WI38 (cell line): ENCODE data around the gene GLB1L2.
"Not testable (repeated sequence)": the region's sequence is repeated elsewhere in the genome, so short reads cannot be mapped to it uniquely, and the experiment has no call there.

Source experiments
- H3K4me3 ChIP-seq: 2 replicates; pipeline ENCODE4 v1.5.1; 2011; ENCODE audit warnings: low read depth, mild to moderate bottlenecking, control low read depth, low read length
- TF ChIP-seq, protein P1 (sequence below): IDR thresholded peaks from 2 replicates; pipeline ENCODE4 v1.5.1; 2012; ENCODE audit warnings: low read depth, mild to moderate bottlenecking, control low read depth, low read length

GLB1L2 gene

DNA sequence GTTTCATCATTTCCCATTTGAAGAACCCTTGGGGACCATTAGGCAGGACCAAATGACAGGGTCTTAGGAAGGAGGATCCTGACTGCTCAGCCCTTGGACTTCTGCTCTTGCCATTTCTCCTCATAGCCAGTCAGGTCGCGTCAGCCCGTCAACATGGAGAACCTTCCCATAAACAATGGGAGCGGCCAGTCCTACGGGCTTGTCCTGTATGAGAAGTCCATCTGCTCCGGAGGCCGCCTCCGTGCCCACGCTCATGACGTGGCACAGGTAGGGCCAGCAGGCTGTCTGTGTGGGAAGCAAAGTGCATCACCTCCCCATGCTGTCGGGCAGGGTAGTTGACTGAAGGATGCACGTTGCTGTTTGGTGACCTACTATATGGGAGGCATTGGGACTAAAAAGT is 19.6 kb upstream of the GLB1L2 start:
- H3K4me3 ChIP-seq = no peak overlapping the region
- TF ChIP-seq, protein P1, sequence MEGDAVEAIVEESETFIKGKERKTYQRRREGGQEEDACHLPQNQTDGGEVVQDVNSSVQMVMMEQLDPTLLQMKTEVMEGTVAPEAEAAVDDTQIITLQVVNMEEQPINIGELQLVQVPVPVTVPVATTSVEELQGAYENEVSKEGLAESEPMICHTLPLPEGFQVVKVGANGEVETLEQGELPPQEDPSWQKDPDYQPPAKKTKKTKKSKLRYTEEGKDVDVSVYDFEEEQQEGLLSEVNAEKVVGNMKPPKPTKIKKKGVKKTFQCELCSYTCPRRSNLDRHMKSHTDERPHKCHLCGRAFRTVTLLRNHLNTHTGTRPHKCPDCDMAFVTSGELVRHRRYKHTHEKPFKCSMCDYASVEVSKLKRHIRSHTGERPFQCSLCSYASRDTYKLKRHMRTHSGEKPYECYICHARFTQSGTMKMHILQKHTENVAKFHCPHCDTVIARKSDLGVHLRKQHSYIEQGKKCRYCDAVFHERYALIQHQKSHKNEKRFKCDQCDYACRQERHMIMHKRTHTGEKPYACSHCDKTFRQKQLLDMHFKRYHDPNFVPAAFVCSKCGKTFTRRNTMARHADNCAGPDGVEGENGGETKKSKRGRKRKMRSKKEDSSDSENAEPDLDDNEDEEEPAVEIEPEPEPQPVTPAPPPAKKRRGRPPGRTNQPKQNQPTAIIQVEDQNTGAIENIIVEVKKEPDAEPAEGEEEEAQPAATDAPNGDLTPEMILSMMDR = no peak

DNA sequence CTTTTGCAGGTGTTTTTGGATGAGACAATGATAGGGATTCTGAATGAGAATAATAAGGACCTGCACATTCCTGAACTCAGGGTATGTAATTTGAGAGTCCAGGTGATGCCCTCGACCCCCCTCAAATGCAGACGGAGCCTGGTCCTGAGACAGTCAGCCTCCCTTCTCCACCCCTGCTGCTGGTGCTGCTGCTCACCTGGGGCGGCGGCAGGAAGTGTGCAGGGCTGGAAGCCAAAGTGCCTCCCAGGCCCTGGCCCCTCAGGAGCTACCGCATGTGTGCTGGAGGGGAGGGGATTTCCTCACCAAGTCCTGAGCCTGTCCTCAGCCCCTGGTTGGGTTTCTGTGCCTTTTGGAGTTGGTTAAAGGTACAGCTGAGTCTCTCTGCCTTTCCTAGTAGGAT is 19.0 kb upstream of the GLB1L2 start:
- H3K4me3 ChIP-seq = no peak overlapping the region
- TF ChIP-seq, protein P1 = no peak

DNA sequence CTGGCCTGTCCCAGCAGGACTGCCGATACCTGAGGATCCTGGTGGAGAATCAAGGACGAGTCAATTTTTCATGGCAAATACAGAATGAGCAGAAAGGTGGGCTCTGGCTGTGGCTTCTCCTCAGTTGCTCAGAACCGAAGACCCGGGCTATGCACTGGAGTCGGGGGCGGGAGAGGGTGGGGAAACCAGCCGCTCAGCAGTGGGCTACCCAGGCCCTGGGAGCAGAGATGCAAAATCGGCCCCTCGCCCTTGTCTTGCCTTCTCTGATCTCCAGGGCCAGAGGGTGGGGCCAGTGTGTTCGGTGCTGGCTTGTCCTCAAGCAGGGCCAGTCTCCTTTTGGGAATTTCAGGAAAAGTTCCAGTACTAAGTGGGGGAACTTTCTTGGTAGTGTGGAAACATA is 18.4 kb upstream of the GLB1L2 start:
- H3K4me3 ChIP-seq = no peak overlapping the region
- TF ChIP-seq, protein P1 = no peak

DNA sequence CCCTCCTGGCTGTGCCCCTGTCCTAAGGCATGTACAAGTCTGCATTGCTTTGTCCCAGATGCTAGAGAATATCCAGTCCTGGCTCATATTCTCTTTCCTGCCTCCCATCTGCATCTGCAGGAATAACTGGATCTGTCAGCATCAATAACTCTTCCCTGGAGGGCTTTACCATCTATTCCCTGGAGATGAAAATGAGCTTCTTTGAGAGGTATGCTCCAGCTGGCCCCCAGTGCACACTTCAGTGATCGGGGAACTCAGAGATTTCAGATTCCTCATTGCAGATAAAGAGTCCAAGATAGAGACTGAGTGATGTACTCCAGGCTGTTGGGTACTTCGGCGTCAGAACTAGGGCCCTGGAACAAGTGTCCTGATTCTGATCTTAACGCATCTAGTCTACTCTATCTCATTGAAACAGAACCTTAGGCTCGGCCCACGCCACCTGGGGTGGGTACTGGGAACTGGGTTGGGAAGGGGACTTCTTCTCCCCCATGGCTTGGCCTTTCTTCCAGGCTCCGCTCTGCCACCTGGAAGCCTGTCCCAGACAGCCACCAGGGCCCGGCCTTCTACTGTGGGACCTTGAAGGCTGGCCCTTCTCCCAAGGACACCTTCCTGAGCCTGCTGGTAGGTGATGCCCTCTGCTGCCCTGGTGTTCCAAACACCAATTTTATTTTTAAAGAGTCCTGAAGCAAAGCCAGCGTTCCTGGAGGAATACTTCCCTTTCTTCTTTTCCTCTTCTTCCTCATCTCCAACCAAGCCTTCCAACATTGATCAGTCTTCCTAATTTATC is 17.8 kb upstream of the GLB1L2 start:
- TF ChIP-seq, protein P1 = no peak

DNA sequence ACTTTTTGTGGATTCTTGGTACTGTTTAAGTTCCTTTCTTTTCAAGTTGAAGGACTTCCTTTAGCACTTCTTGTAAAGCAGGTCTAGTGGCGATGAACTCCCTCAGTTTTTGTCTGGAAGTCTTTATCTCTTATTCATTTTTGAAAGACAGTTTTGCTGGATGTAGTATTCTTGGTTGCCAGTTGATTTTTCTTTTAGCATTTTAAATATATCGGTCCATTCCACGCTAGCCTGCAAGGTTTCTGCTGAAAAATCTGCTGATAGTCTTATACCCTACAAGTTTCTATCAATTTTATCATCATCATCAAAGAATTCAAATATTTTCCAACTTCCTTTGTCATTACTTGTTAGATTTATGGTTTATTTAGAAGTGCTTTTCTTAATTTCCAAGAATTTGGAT is 14.7 kb upstream of the GLB1L2 start:
- TF ChIP-seq, protein P1 = no peak
- H3K4me3 ChIP-seq = no peak overlapping the region

More for the DNA sequence above, 17.8 kb upstream of the GLB1L2 start:
- H3K4me3 ChIP-seq = no peak overlapping the region

DNA sequence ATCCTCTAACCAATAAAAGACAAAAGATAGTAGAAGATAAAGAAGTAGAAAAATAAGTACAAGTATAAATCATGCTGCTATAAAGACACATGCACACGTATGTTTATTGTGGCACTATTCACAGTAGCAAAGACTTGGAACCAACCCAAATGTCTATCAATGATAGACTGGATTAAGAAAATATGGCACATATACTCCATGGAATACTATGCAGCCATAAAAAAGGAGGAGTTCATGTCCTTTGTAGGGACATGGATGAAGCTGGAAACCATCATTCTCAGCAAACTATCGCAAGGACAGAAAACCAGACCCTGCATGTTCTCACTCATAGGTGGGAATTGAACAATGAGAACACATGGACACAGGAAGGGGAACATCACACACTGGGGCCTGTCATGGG is 10.4 kb upstream of the GLB1L2 start:
- H3K4me3 ChIP-seq = not testable (repeated sequence)

DNA sequence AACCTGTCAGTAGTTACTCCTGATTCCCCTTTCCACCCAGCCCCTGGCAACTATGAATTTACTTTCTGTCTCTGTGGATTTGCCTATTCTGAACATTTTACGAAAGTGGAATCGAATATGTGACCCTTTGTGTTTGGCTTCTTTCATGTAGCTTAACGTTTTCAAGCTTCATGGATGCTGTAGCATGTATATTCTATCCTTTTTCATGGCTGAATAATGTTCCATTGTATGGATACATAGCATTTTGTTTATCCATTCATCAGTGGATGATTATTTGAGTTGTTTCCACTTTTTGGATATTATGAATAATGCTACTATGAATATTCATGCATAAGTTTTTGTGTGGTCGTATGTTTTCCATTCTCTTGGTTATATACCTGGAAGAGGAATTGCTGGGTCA is 9.2 kb upstream of the GLB1L2 start:
- TF ChIP-seq, protein P1 = no peak
- no peak overlapping the region for H3K4me3 ChIP-seq

DNA sequence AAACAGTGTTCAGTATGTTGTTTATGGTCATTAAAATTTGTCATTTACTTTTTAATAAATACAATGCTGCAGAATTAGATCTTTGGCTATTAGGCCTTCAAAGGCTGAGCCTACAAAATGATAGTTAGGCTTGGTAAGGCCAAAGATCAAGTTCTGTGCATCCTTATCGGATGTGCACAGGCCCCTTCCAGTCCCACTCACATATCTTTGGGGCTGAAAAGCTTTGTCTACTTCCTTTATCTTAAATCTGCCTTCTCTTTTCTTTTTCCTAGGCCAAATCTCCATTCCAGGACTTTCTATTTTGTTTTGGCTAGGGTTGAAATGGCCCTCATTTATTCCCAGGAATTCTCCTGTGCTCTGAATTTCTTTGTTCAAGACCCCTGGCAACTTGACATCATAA is 3.4 kb upstream of the GLB1L2 start:
- H3K4me3 ChIP-seq = no peak overlapping the region
- TF ChIP-seq, protein P1 = no peak
